Ovary (tissue), 3 donors: Measurements from ENCODE around the gene OR52W1.

Experiments
- EP300 ChIP-seq: sonication (generic); formaldehyde crosslinking; IDR thresholded peaks from one replicate; pipeline ENCODE4 v1.6.1; 2017; ENCODE audit warnings: antibody characterized with exemption
- POLR2A ChIP-seq: fragments of 450-650 bp; IDR thresholded peaks from one replicate; pipeline ENCODE4 v1.6.1; 2017; ENCODE audit warnings: antibody characterized with exemption, mild to moderate bottlenecking, moderate library complexity
- TF ChIP-seq, protein P1 (sequence below), 3 donors: fragments of 450-650 bp in 2 of 3; fragments of 200-600 bp in 1 of 3; IDR thresholded peaks; one replicate each; pipeline versions ENCODE4 v1.5.1 to v1.8.0; 2016 to 2022; ENCODE audit warnings: antibody characterized with exemption in 3 of 3, mild to moderate bottlenecking in 1 of 3
- donor health status: DM: no; HTN: no; CAD: no.

DNA sequence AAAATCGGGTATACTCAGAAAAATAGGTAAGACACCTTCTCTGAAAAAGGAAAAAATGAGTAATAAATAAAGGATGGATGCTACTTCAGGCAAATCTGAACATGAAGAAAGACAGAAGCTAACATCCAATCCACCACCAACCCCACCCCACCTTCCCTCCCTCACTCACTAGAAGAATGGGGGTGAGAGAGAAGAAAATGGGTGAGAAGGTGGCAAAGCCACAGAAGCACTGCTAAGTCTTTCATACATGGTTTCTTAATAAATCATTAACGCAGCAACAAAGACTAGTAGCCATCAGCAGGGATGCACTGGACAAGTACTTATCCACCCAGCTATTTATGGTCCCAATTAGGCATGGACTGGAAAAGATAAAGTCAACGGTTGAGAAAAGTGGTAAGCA lies 29.5 kb downstream of the OR52W1 start:
- TF ChIP-seq, protein P1, sequence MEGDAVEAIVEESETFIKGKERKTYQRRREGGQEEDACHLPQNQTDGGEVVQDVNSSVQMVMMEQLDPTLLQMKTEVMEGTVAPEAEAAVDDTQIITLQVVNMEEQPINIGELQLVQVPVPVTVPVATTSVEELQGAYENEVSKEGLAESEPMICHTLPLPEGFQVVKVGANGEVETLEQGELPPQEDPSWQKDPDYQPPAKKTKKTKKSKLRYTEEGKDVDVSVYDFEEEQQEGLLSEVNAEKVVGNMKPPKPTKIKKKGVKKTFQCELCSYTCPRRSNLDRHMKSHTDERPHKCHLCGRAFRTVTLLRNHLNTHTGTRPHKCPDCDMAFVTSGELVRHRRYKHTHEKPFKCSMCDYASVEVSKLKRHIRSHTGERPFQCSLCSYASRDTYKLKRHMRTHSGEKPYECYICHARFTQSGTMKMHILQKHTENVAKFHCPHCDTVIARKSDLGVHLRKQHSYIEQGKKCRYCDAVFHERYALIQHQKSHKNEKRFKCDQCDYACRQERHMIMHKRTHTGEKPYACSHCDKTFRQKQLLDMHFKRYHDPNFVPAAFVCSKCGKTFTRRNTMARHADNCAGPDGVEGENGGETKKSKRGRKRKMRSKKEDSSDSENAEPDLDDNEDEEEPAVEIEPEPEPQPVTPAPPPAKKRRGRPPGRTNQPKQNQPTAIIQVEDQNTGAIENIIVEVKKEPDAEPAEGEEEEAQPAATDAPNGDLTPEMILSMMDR (IDR thresholded peaks at IDR 0.05): no peak
- no peak for TF ChIP-seq POLR2A
- no peak for TF ChIP-seq EP300
